HG03103 (cell line): ENCODE results near the gene SFTPA1.
"Not testable (repeated sequence)": the region's sequence is repeated elsewhere in the genome, so short reads cannot be mapped to it uniquely, and the experiment has no call there.

Experiments used
- ATAC-seq: cut with Tn5 transposase; IDR thresholded peaks from one replicate; pipeline ENCODE4 v1.9.1; 2021; ENCODE audit warnings: low read depth; ENCODE audit not compliant: unreplicated experiment

SFTPA1 gene

GRCh38 chr10:79608505-79609375 is 2.0 kb upstream of the SFTPA1 start:
- no peak for ATAC-seq

- ATAC-seq: not testable (repeated sequence)
These were observed 646 bp downstream of the SFTPA1 start for GRCh38 chr10:79611193-79611976.

GRCh38 chr10:79615577-79615976 is 4.8 kb downstream of the SFTPA1 start:
- ATAC-seq: no peak

- no peak for ATAC-seq
These were observed 5.4 kb downstream of the SFTPA1 start for GRCh38 chr10:79616164-79616563.

GRCh38 chr10:79623663-79624062 is 12.9 kb downstream of the SFTPA1 start:
- ATAC-seq: not testable (repeated sequence)

GRCh38 chr10:79627075-79627474 is 16.3 kb downstream of the SFTPA1 start:
- ATAC-seq: no peak

GRCh38 chr10:79628083-79628482 is 17.3 kb downstream of the SFTPA1 start:
- no peak for ATAC-seq

- ATAC-seq: no peak
These were observed 18.5 kb downstream of the SFTPA1 start for GRCh38 chr10:79628988-79629954.

- ATAC-seq: no peak
These were observed 19.2 kb downstream of the SFTPA1 start for GRCh38 chr10:79629955-79630327.

- not testable (repeated sequence) for ATAC-seq
These were observed 26.0 kb downstream of the SFTPA1 start for GRCh38 chr10:79636654-79637199.

GRCh38 chr10:79638318-79638717 is 27.6 kb downstream of the SFTPA1 start:
- no peak for ATAC-seq

- not testable (repeated sequence) for ATAC-seq
These were observed 42.0 kb downstream of the SFTPA1 start for GRCh38 chr10:79652695-79653094.

GRCh38 chr10:79663287-79663686 is 52.5 kb downstream of the SFTPA1 start:
- ATAC-seq: not testable (repeated sequence)

GRCh38 chr10:79664686-79665085 is 53.9 kb downstream of the SFTPA1 start:
- ATAC-seq: not testable (repeated sequence)
